OCI-LY3 (cell line): ENCODE data around the gene NCCRP1.

Source experiments
- EZH2phosphoT487 ChIP-seq: fragments of 200-600 bp; shearing (Covaris generic); IDR thresholded peaks from 2 replicates; pipeline ENCODE4 v1.6.1; 2018; ENCODE audit warnings: antibody characterized with exemption, mixed run types, low read depth
- TF ChIP-seq, protein P1 (sequence below): fragments of 200-600, 300-600 bp; sonication (generic); IDR thresholded peaks from 2 replicates; pipeline ENCODE4 v1.5.1; 2014; ENCODE audit warnings: antibody characterized with exemption, low read length, low read depth

DNA sequence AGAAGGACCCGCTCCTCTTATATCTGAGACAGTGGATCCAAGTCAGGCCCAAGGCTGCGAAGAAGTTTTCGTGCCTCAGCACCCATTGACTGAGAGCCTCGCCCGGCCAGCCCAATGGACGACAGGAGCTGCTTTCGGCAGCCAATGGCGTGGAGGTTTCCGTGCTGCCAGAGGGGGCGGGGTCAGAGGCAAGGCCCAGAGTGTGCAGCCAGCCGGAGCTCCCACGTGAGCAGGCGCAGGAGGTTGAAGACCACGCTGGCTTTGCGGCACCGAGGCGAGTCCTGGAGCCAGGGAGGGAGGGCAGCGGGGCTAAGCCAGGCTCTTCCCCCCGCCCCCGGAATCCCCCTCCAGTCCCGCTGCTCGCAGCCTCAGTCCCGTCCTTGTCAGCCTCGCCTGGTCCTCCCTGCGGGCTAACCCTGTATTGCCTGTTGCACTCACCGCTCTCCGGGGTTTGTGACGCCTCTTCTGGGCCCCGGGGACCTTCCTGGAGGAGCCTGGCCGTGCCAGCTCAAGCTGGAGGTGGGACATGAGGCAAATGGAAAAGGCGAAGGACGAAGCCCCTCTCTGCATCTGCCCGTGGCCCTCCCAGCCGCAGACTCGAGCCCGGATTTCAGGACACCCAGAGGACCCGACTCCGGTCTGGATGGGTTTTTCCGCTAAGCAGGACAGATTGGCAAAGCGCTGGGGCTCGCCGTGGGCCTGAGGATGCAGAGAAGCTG, 50.3 kb downstream of the NCCRP1 start:
- TF ChIP-seq, protein P1, sequence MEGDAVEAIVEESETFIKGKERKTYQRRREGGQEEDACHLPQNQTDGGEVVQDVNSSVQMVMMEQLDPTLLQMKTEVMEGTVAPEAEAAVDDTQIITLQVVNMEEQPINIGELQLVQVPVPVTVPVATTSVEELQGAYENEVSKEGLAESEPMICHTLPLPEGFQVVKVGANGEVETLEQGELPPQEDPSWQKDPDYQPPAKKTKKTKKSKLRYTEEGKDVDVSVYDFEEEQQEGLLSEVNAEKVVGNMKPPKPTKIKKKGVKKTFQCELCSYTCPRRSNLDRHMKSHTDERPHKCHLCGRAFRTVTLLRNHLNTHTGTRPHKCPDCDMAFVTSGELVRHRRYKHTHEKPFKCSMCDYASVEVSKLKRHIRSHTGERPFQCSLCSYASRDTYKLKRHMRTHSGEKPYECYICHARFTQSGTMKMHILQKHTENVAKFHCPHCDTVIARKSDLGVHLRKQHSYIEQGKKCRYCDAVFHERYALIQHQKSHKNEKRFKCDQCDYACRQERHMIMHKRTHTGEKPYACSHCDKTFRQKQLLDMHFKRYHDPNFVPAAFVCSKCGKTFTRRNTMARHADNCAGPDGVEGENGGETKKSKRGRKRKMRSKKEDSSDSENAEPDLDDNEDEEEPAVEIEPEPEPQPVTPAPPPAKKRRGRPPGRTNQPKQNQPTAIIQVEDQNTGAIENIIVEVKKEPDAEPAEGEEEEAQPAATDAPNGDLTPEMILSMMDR, result no peak
- TF ChIP-seq EZH2phosphoT487, result no peak
